ENCODE data around the gene FLNC. TPM values are rescaled to one million over a fixed set of nuclear protein-coding genes. Genes with fewer than 3 reads are reported as not detected.
A peak's percentile ranks its signal among the peaks of the same experiment; 100 is the strongest.

FLNC gene
- total RNA-seq, 1 experiment from 2014 or later: 0.42 TPM

GRCh38 chr7:128849156-128849515, 18.9 kb downstream of the FLNC start:
- no peak for DNase-seq
- H3K4me1 Mint-ChIP-seq (ENCODE audit: low read depth, unreplicated experiment): peaks cover 9% of the 10 kb centered on the region
- H3K9me3 Mint-ChIP-seq (ENCODE audit: low read depth, unreplicated experiment): no peaks in the 10 kb centered on the region
- H3K4me3 Mint-ChIP-seq (ENCODE audit: low read depth, unreplicated experiment): no peak overlapping the region
- H3K36me3 Mint-ChIP-seq (ENCODE audit: insufficient read depth, unreplicated experiment): no peaks in the 10 kb centered on the region
- H3K27ac Mint-ChIP-seq (ENCODE audit: unreplicated experiment): no peak overlapping the region
- CTCF ChIA-PET: interaction anchor here (1.1 kb wide), 1 partner anchor 14 kb away, joined by 3 read pairs; the partner anchor contains the start of gene ATP6V1F
- no peak for TF ChIP-seq CTCF (IDR thresholded peaks at IDR 0.05; ENCODE audit: unreplicated experiment)
- intact Hi-C loops (cut with micrococcal nuclease; ENCODE audit: unreplicated experiment): no loop called here
- no TSS peak for BruUV-seq (replicated peaks)
- peaks cover 10% of the 10 kb centered on the region for H3K27me3 Mint-ChIP-seq (ENCODE audit: unreplicated experiment)

GRCh38 chr7:128849804-128850490, 19.7 kb downstream of the FLNC start:
- BruUV-seq (replicated peaks): no TSS peak
- peak overlapping the region; percentile 35 for H3K4me3 Mint-ChIP-seq (ENCODE audit: low read depth, unreplicated experiment)
- H3K9me3 Mint-ChIP-seq (ENCODE audit: low read depth, unreplicated experiment): no peaks in the 10 kb centered on the region
- no peaks in the 10 kb centered on the region for H3K36me3 Mint-ChIP-seq (ENCODE audit: insufficient read depth, unreplicated experiment)
- peaks cover 16% of the 10 kb centered on the region for H3K27me3 Mint-ChIP-seq (ENCODE audit: unreplicated experiment)
- CTCF ChIA-PET: interaction anchor here (0.8 to 1.1 kb wide), 2 partner anchors 10 to 13 kb away, joined by 3 read pairs; partner anchors contain the start of gene ATP6V1F
- H3K27ac Mint-ChIP-seq (ENCODE audit: unreplicated experiment): no peak overlapping the region
- peaks cover 9% of the 10 kb centered on the region for H3K4me1 Mint-ChIP-seq (ENCODE audit: low read depth, unreplicated experiment)
- DNase-seq: peak; percentile 14
- intact Hi-C loops (cut with micrococcal nuclease; ENCODE audit: unreplicated experiment): no loop called here
- TF ChIP-seq CTCF (IDR thresholded peaks at IDR 0.05; ENCODE audit: unreplicated experiment): no peak

- CTCF ChIA-PET: no interaction called here
These were observed 22.5 kb downstream of the FLNC start for GRCh38 chr7:128852537-128853254.

GRCh38 chr7:128853799-128854198, 23.6 kb downstream of the FLNC start:
- BruUV-seq (replicated peaks): no TSS peak
- Mint-ChIP-seq H3K4me1 (ENCODE audit: low read depth, unreplicated experiment) (peaks cover 9% of the 10 kb centered on the region), H3K27ac (ENCODE audit: unreplicated experiment) (no peak overlapping the region), H3K9me3 (ENCODE audit: low read depth, unreplicated experiment) (no peaks in the 10 kb centered on the region), H3K36me3 (ENCODE audit: insufficient read depth, unreplicated experiment) (no peaks in the 10 kb centered on the region), H3K27me3 (ENCODE audit: unreplicated experiment) (peaks cover 37% of the 10 kb centered on the region), H3K4me3 (ENCODE audit: low read depth, unreplicated experiment) (no peak overlapping the region)
- no peak for TF ChIP-seq CTCF (IDR thresholded peaks at IDR 0.05; ENCODE audit: unreplicated experiment)
- CTCF ChIA-PET: no interaction called here
- no peak for DNase-seq
- intact Hi-C loops (cut with micrococcal nuclease; ENCODE audit: unreplicated experiment): no loop called here

More at GRCh38 chr7:128852537-128853254, 22.5 kb downstream of the FLNC start:
- Mint-ChIP-seq H3K9me3 (ENCODE audit: low read depth, unreplicated experiment) (no peaks in the 10 kb centered on the region), H3K4me1 (ENCODE audit: low read depth, unreplicated experiment) (peaks cover 9% of the 10 kb centered on the region), H3K4me3 (ENCODE audit: low read depth, unreplicated experiment) (no peak overlapping the region), H3K36me3 (ENCODE audit: insufficient read depth, unreplicated experiment) (no peaks in the 10 kb centered on the region), H3K27me3 (ENCODE audit: unreplicated experiment) (peaks cover 32% of the 10 kb centered on the region), H3K27ac (ENCODE audit: unreplicated experiment) (no peak overlapping the region)
- no peak for TF ChIP-seq CTCF (IDR thresholded peaks at IDR 0.05; ENCODE audit: unreplicated experiment)
- intact Hi-C loops (cut with micrococcal nuclease; ENCODE audit: unreplicated experiment): no loop called here
- DNase-seq: no peak
- no TSS peak for BruUV-seq (replicated peaks)
